B cell (primary cell): ENCODE results near the gene RBM33.

Source experiments
- CTCF ChIP-seq: fragments of 200-600 bp; IDR thresholded peaks from one replicate; pipeline ENCODE4 v1.8.0; 2022; ENCODE audit warnings: antibody characterized with exemption, mild to moderate bottlenecking
- EZH2 ChIP-seq: IDR thresholded peaks from 2 replicates; pipeline ENCODE4 v1.6.1; 2012; ENCODE audit warnings: borderline replicate concordance, low read depth, mild to moderate bottlenecking, moderate library complexity, low read length; ENCODE audit not compliant: insufficient read depth, poor library complexity, severe bottlenecking

DNA sequence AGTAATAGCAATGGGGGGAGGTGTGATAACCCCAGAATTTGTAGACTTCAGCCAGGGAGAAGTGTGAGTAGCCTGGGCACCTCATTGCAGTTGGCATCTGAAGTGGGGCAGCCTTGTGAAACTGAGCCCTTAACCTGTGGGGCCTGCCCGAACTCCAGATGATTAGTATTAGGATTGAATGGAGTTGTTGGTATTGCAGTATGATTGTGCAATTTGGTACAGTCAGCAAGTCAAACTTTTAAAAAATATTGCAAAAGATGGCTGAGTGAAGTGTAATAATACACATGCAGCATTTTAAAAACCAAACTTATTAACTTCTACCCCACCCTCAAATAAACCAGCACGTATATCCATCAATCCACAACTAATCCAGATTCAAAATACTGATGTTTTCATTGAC lies 9.3 kb downstream of the RBM33 start:
- TF ChIP-seq CTCF (no peak), EZH2 (no peak)
